ENCODE results near the gene HDGF.

DNA sequence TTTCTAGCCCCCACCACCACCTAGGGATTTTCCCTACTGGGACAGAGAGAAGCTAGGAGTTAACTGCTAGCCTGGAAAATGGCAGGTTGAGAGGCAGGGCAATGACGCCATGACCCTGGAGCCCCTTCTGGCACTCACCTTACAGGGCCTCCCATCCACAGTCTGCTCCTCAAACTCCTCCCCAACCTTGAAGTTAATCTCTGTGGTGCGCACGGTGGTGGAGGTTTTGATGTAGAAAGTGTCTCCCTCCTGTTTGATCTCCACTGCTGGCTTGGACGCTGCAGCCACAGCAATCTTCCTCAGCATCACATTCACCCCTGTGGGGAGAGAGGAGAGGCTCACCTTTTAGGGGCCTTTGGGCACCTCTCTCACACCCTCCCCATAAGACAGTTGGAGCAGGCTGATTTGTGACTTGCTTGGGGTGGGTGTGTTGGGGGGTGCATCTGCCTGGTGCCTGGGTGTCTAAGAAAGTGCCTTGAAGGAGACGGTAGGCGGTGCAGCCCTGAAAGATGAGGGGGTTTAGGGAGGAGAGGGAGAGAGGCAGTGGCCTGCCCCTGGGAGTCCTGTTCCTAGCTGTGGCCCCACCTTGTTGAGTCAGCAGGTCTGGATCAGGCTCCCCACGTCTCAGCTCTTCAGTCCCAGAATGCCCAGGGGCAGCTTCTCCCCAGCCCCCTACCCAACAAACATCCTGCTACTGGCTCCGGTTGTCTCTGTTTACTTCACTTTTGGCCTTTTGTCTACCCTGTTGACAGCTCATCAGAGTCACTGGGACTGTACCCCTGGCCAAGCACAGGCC, 50.5 kb downstream of the HDGF start:
- TF ChIP-seq CTCF (IDR thresholded peaks at IDR 0.05) = no peak
- no peak for TF ChIP-seq POLR2AphosphoS5 (IDR thresholded peaks at IDR 0.05; ENCODE audit: low read depth, low read length)
- TF ChIP-seq TCF7L2 (IDR thresholded peaks at IDR 0.05; ENCODE audit: low read depth, low read length) = no peak
- TF ChIP-seq, protein P1, sequence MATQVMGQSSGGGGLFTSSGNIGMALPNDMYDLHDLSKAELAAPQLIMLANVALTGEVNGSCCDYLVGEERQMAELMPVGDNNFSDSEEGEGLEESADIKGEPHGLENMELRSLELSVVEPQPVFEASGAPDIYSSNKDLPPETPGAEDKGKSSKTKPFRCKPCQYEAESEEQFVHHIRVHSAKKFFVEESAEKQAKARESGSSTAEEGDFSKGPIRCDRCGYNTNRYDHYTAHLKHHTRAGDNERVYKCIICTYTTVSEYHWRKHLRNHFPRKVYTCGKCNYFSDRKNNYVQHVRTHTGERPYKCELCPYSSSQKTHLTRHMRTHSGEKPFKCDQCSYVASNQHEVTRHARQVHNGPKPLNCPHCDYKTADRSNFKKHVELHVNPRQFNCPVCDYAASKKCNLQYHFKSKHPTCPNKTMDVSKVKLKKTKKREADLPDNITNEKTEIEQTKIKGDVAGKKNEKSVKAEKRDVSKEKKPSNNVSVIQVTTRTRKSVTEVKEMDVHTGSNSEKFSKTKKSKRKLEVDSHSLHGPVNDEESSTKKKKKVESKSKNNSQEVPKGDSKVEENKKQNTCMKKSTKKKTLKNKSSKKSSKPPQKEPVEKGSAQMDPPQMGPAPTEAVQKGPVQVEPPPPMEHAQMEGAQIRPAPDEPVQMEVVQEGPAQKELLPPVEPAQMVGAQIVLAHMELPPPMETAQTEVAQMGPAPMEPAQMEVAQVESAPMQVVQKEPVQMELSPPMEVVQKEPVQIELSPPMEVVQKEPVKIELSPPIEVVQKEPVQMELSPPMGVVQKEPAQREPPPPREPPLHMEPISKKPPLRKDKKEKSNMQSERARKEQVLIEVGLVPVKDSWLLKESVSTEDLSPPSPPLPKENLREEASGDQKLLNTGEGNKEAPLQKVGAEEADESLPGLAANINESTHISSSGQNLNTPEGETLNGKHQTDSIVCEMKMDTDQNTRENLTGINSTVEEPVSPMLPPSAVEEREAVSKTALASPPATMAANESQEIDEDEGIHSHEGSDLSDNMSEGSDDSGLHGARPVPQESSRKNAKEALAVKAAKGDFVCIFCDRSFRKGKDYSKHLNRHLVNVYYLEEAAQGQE (IDR thresholded peaks at IDR 0.05; ENCODE audit: insufficient read depth in 1 of 2, low read depth in 2 of 2, low read length in 1 of 2) = no peak
